ENCODE data around the gene ARHGAP6.

Gene ARHGAP6

GRCh38 chrX:11665168-11666111 lies at the start of gene ARHGAP6:
Gene ARHGAP6, minus strand, starts transcription at chrX:11665920. Its CDS starts 1,092 bp downstream, at chrX:11664828.
- FAIRE-seq = no peak

GRCh38 chrX:11704725-11705495 lies 39.2 kb upstream of the ARHGAP6 start:
- FAIRE-seq = no peak

GRCh38 chrX:11703855-11704254 lies 38.1 kb upstream of the ARHGAP6 start:
- FAIRE-seq = no peak

GRCh38 chrX:11702965-11703631 lies 37.4 kb upstream of the ARHGAP6 start:
- no peak for FAIRE-seq

GRCh38 chrX:11702420-11702819 lies 36.7 kb upstream of the ARHGAP6 start:
- no peak for FAIRE-seq

- FAIRE-seq = no peak
These were observed 33.0 kb upstream of the ARHGAP6 start for GRCh38 chrX:11698702-11699101.

- no peak for FAIRE-seq
These were observed 22.5 kb upstream of the ARHGAP6 start for GRCh38 chrX:11688201-11688600.

- no peak for FAIRE-seq
These were observed 21.4 kb upstream of the ARHGAP6 start for GRCh38 chrX:11687157-11687556.

- no peak for FAIRE-seq
These were observed 17.3 kb upstream of the ARHGAP6 start for GRCh38 chrX:11683057-11683456.

- FAIRE-seq = no peak
These were observed 12.4 kb upstream of the ARHGAP6 start for GRCh38 chrX:11678158-11678557.

- no peak for FAIRE-seq
These were observed 6.5 kb upstream of the ARHGAP6 start for GRCh38 chrX:11672213-11672612.

- FAIRE-seq = no peak
These were observed 4.6 kb upstream of the ARHGAP6 start for GRCh38 chrX:11670316-11670715.

- FAIRE-seq = no peak
These were observed 1.4 kb upstream of the ARHGAP6 start for GRCh38 chrX:11666952-11667685.

- no peak for FAIRE-seq
These were observed 444 bp upstream of the ARHGAP6 start for GRCh38 chrX:11666164-11666563.

GRCh38 chrX:11664211-11665167 lies 1.2 kb downstream of the ARHGAP6 start:
- FAIRE-seq = no peak

- no peak for FAIRE-seq
These were observed 1.9 kb downstream of the ARHGAP6 start for GRCh38 chrX:11663875-11664210.

GRCh38 chrX:11655282-11656015 lies 10.3 kb downstream of the ARHGAP6 start:
- no peak for FAIRE-seq

GRCh38 chrX:11648705-11649519 lies 16.8 kb downstream of the ARHGAP6 start:
- no peak for FAIRE-seq

GRCh38 chrX:11647138-11647537 lies 18.6 kb downstream of the ARHGAP6 start:
- FAIRE-seq = no peak

Data from G401.6 (cell line).